GM23248 (cell line): Measurements from ENCODE around the gene GARNL3. TPM values are rescaled to one million over a fixed set of nuclear protein-coding genes. Genes with fewer than 3 reads are reported as not detected.
A peak's percentile ranks its signal among the peaks of the same experiment; 100 is the strongest.

Source experiments
- DNase-seq: peaks from one replicate; pipeline ENCODE4 v3.0.0-alpha.2; 2015
- H2AFZ ChIP-seq: fragments of 200-600 bp; sonication (generic); 2 replicates; pipeline ENCODE4 v1.6.1; 2016; ENCODE audit warnings: antibody characterized with exemption
- H3F3A ChIP-seq: fragments of 200-600 bp; sonication (generic); 2 replicates; pipeline ENCODE4 v1.6.1; 2016; ENCODE audit warnings: mild to moderate bottlenecking, antibody characterized with exemption, mixed run types; ENCODE audit not compliant: insufficient read depth
- H3K27ac ChIP-seq: fragments of 200-600 bp; sonication (generic); 2 replicates; pipeline ENCODE4 v1.5.1; 2016; ENCODE audit warnings: mild to moderate bottlenecking
- H3K27me3 ChIP-seq: fragments of 200-600 bp; sonication (generic); replicated peaks from 2 replicates; pipeline ENCODE4 v1.6.1; 2016; ENCODE audit warnings: mild to moderate bottlenecking; ENCODE audit not compliant: insufficient read depth
- H3K36me3 ChIP-seq: fragments of 200-600 bp; sonication (generic); 2 replicates; pipeline ENCODE4 v1.6.1; 2016; ENCODE audit warnings: low read depth, mild to moderate bottlenecking
- H3K4me1 ChIP-seq: fragments of 200-600 bp; sonication (generic); 2 replicates; pipeline ENCODE4 v1.6.1; 2016; ENCODE audit warnings: mild to moderate bottlenecking; ENCODE audit not compliant: insufficient read depth
- H3K4me2 ChIP-seq: fragments of 200-600 bp; sonication (generic); one replicate; pipeline ENCODE4 v1.6.1; 2016; ENCODE audit warnings: mild to moderate bottlenecking; ENCODE audit not compliant: unreplicated experiment
- H3K4me3 ChIP-seq: fragments of 200-600 bp; sonication (generic); 2 replicates; pipeline ENCODE4 v1.5.1; 2016; ENCODE audit warnings: mild to moderate bottlenecking
- H3K79me2 ChIP-seq: fragments of 200-600 bp; sonication (generic); 2 replicates; pipeline ENCODE4 v1.6.1; 2016; ENCODE audit warnings: mild to moderate bottlenecking; ENCODE audit not compliant: insufficient read depth
- H3K9ac ChIP-seq: fragments of 200-600 bp; sonication (generic); 2 replicates; pipeline ENCODE4 v1.6.1; 2016; ENCODE audit warnings: mild to moderate bottlenecking
- H3K9me2 ChIP-seq: fragments of 200-600 bp; sonication (generic); 2 replicates; pipeline ENCODE4 v1.6.1; 2016; ENCODE audit warnings: mixed run types, mild to moderate bottlenecking, moderate library complexity; ENCODE audit not compliant: insufficient read depth
- H3K9me3 ChIP-seq: fragments of 200-600 bp; sonication (generic); one replicate; pipeline ENCODE4 v1.6.1; 2017; ENCODE audit warnings: low read depth
- H4K20me1 ChIP-seq: fragments of 200-600 bp; sonication (generic); 2 replicates; pipeline ENCODE4 v1.6.0; 2016; ENCODE audit not compliant: insufficient read depth
- EZH2 ChIP-seq: fragments of 200-600 bp; sonication (generic); IDR thresholded peaks from 2 replicates; pipeline ENCODE4 v1.6.1; 2018; ENCODE audit warnings: antibody characterized with exemption, mild to moderate bottlenecking; ENCODE audit not compliant: insufficient read depth, poor library complexity, severe bottlenecking
- EZH2phosphoT487 ChIP-seq: fragments of 200-600 bp; sonication (generic); IDR thresholded peaks from 2 replicates; pipeline ENCODE4 v1.6.1; 2018; ENCODE audit warnings: antibody characterized with exemption, moderate library complexity, mild to moderate bottlenecking, low read depth; ENCODE audit not compliant: insufficient read depth
- WGBS, 2 experiments: methylation state at CpG; one replicate each; pipeline ENCODE4 v1.1.6; 2015 to 2017; ENCODE audit warnings: low lambda C conversion rate in 2 of 2, low coverage in 1 of 2; ENCODE audit errors: missing lambda C conversion rate in 2 of 2; 5-methylcytosine and 5-hydroxymethylcytosine counted together
- in situ Hi-C: fragments of 300-500 bp; cut with MboI; formaldehyde crosslinking; loops from 2 replicates; pipeline ENCODE4 v1.15.0; 2020
- polyA plus RNA-seq: library from polyadenylated mRNA; unstranded; fragments of >200 nt; fragmentation: Nextera tagmentation; extraction: Ambion mirVana; gene quantifications from 2 replicates; pipeline ENCODE4 v1.2.1, GENCODE V29; 2016
- total RNA-seq: library from RNA; depleted of rRNA; stranded (reverse); fragments of >200 nt; shearing (Covaris generic); gene quantifications from 2 replicates; pipeline ENCODE4 v1.2.3, GENCODE V29; 2014

Gene GARNL3
- total and polyA plus RNA-seq, 2 experiments from 2014 or later: 0.43 to 1.3 TPM

GRCh38 chr9:127241354-127241753, 23.2 kb upstream of the GARNL3 start:
- TF ChIP-seq EZH2phosphoT487: no peak
- no peak for TF ChIP-seq EZH2
- no peak overlapping the region for H3K27ac ChIP-seq
- H2AFZ ChIP-seq: no peak overlapping the region
- DNase-seq: no peak
- in situ Hi-C loops: no loop called here
- H3K9me3 ChIP-seq: no peaks in the 10 kb centered on the region
- 85 to 88% methylated on average over 2 of the region's 2 CpGs for WGBS, 2 experiments
- H3F3A ChIP-seq: no peaks in the 10 kb centered on the region
- H3K4me1 ChIP-seq: no peaks in the 10 kb centered on the region
- H3K36me3 ChIP-seq: no peaks in the 10 kb centered on the region
- H3K9ac ChIP-seq: no peak overlapping the region
- no peaks in the 10 kb centered on the region for H3K27me3 ChIP-seq
- no peaks in the 10 kb centered on the region for H3K9me2 ChIP-seq
- H3K4me2 ChIP-seq: no peak overlapping the region
- no peaks in the 10 kb centered on the region for H4K20me1 ChIP-seq
- H3K4me3 ChIP-seq: no peak overlapping the region
- H3K79me2 ChIP-seq: no peaks in the 10 kb centered on the region

GRCh38 chr9:127244609-127245601, 19.7 kb upstream of the GARNL3 start:
- in situ Hi-C loops: no loop called here
- DNase-seq: peak; percentile 99
- H4K20me1 ChIP-seq: no peaks in the 10 kb centered on the region
- H3K4me2 ChIP-seq: peak overlapping the region; percentile 75
- no peaks in the 10 kb centered on the region for H3K4me1 ChIP-seq
- peak overlapping the region; percentile 82 for H3K9ac ChIP-seq
- H3K9me3 ChIP-seq: no peaks in the 10 kb centered on the region
- H3K27me3 ChIP-seq: no peaks in the 10 kb centered on the region
- no peaks in the 10 kb centered on the region for H3K36me3 ChIP-seq
- WGBS, 2 experiments: 9 to 11% methylated on average over 49 to 52 of the region's 53 CpGs
- no peaks in the 10 kb centered on the region for H3K79me2 ChIP-seq
- H3K9me2 ChIP-seq: no peaks in the 10 kb centered on the region
- H3K4me3 ChIP-seq: peak overlapping the region; percentile 78
- TF ChIP-seq EZH2 (no peak), EZH2phosphoT487 (no peak)
- H3K27ac ChIP-seq: no peak overlapping the region
- peak overlapping the region; percentile 97 for H2AFZ ChIP-seq
- no peaks in the 10 kb centered on the region for H3F3A ChIP-seq

- no peak for DNase-seq
- TF ChIP-seq EZH2phosphoT487 (no peak), EZH2 (no peak)
- Histone ChIP-seq H3K9me2 (no peaks in the 10 kb centered on the region), H3K36me3 (no peaks in the 10 kb centered on the region), H3K4me1 (no peaks in the 10 kb centered on the region), H3K79me2 (no peaks in the 10 kb centered on the region), H3F3A (no peaks in the 10 kb centered on the region), H3K27me3 (no peaks in the 10 kb centered on the region), H2AFZ (peak overlapping the region; percentile 97), H3K4me2 (peak overlapping the region; percentile 72), H3K27ac (no peak overlapping the region), H3K9ac (peak overlapping the region; percentile 82), H3K9me3 (no peaks in the 10 kb centered on the region), H4K20me1 (no peaks in the 10 kb centered on the region), H3K4me3 (peak overlapping the region; percentile 78)
- 73 to 75% methylated on average over 8 of the region's 8 CpGs for WGBS, 2 experiments
- in situ Hi-C loops: no loop called here
Measured at GRCh38 chr9:127245637-127246164, 18.9 kb upstream of the GARNL3 start.

GRCh38 chr9:127248241-127248640, 16.3 kb upstream of the GARNL3 start:
- WGBS, 2 experiments: 66 to 73% methylated on average over 3 of the region's 3 CpGs
- H4K20me1 ChIP-seq: no peaks in the 10 kb centered on the region
- H3K36me3 ChIP-seq: no peaks in the 10 kb centered on the region
- H3F3A ChIP-seq: no peaks in the 10 kb centered on the region
- no peak overlapping the region for H3K9ac ChIP-seq
- no peaks in the 10 kb centered on the region for H3K9me3 ChIP-seq
- DNase-seq: no peak
- H3K4me3 ChIP-seq: no peak overlapping the region
- H3K79me2 ChIP-seq: no peaks in the 10 kb centered on the region
- no peaks in the 10 kb centered on the region for H3K4me1 ChIP-seq
- H2AFZ ChIP-seq: no peak overlapping the region
- H3K9me2 ChIP-seq: no peaks in the 10 kb centered on the region
- no peak overlapping the region for H3K4me2 ChIP-seq
- H3K27me3 ChIP-seq: peaks cover 6% of the 10 kb centered on the region
- H3K27ac ChIP-seq: no peak overlapping the region
- no peak for TF ChIP-seq EZH2phosphoT487
- no peak for TF ChIP-seq EZH2
- in situ Hi-C loops: no loop called here
